Measurements from ENCODE around the gene NSD2. TPM values are rescaled to one million over a fixed set of nuclear protein-coding genes. Genes with fewer than 3 reads are reported as not detected.

The NSD2 gene
- total RNA-seq, 1 experiment from 2014 or later: 136 TPM

DNA sequence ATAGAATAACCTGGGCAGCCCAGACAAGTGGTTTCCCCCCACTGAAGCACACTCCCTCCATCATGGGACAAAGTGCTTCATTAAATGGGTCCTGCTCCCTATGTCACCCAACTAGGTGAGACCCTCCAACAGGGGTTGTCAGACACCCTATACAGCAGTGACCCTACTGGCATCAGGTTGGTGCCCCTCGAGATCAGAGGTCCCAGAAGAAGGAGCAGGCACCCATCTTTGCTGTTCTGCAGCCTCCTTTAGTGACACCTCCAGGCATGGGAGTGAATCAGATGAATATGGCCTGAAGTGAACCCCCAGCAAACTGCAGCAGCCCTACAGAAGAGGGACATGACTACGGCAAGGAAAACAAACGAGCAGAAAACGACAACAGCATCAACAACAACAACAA is 126.5 kb downstream of the NSD2 start:
- no peak overlapping the region for H2AFZ ChIP-seq (ENCODE audit: low read length)
- H3K27me3 ChIP-seq (ENCODE audit: insufficient read depth, low read length): no peaks in the 10 kb centered on the region
- no peak overlapping the region for H4K8ac ChIP-seq (replicated peaks; ENCODE audit: insufficient read length, low read depth, low read length)
- H3K18ac ChIP-seq (ENCODE audit: insufficient read length, low read depth, low read length): no peak overlapping the region
- H4K5ac ChIP-seq (ENCODE audit: insufficient read length, low read depth, low read length): no peak overlapping the region
- Mint-ChIP-seq H3K27ac (peak overlapping the region in 1 of 3 experiments; percentile 31; a peak in 3 of 7 replicates), H3K4me1 (peaks cover 27 to 29% of the 10 kb centered on the region in 2 experiments), H3K36me3 (ENCODE audit: insufficient read depth in 1 of 3, low read depth in 3 of 3) (peaks cover 32 to 37% (median 35%) of the 10 kb centered on the region in 3 experiments), H3K9me3 (peaks cover 11% of the 10 kb centered on the region in 2 experiments; a peak in 4 of 5 replicates), H3K4me3 (no peak overlapping the region; a peak in 1 of 5 replicates), H3K27me3 (ENCODE audit: low read depth) (no peaks in the 10 kb centered on the region; the same call in 1 of the 2 replicates)
- no CpG with 5 or more reads among the region's 4 CpGs for WGBS (ENCODE audit: extremely low coverage, insufficient read length, low lambda C conversion rate)
- H3T11ph ChIP-seq (ENCODE audit: low read length): no peak overlapping the region
- TF ChIP-seq, protein P1, sequence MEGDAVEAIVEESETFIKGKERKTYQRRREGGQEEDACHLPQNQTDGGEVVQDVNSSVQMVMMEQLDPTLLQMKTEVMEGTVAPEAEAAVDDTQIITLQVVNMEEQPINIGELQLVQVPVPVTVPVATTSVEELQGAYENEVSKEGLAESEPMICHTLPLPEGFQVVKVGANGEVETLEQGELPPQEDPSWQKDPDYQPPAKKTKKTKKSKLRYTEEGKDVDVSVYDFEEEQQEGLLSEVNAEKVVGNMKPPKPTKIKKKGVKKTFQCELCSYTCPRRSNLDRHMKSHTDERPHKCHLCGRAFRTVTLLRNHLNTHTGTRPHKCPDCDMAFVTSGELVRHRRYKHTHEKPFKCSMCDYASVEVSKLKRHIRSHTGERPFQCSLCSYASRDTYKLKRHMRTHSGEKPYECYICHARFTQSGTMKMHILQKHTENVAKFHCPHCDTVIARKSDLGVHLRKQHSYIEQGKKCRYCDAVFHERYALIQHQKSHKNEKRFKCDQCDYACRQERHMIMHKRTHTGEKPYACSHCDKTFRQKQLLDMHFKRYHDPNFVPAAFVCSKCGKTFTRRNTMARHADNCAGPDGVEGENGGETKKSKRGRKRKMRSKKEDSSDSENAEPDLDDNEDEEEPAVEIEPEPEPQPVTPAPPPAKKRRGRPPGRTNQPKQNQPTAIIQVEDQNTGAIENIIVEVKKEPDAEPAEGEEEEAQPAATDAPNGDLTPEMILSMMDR (conservative IDR thresholded peaks at IDR 0.05): no peak
- H3K9me3 ChIP-seq (ENCODE audit: control insufficient read depth, low read depth, low read length): no peaks in the 10 kb centered on the region
- no peaks in the 10 kb centered on the region for H3K4me1 ChIP-seq (ENCODE audit: insufficient read depth, low read length)
- H4K91ac ChIP-seq (ENCODE audit: insufficient read length, low read depth, low read length): no peak overlapping the region
- no peak overlapping the region for H2BK12ac ChIP-seq (ENCODE audit: insufficient read length, low read depth, low read length)
- DNase-seq: no peak
- H2BK20ac ChIP-seq (ENCODE audit: low read depth, low read length, poor library complexity, severe bottlenecking): no peak overlapping the region
- no peak overlapping the region for H3K4ac ChIP-seq (ENCODE audit: low read depth, low read length)
- no peak overlapping the region for H3K9ac ChIP-seq (ENCODE audit: extremely low read depth, insufficient read length, low read length)
- no peak overlapping the region for H2BK15ac ChIP-seq (ENCODE audit: low read depth, low read length)
- H3K23ac ChIP-seq (ENCODE audit: insufficient read length, low read depth, low read length): no peak overlapping the region
- peaks cover 9% of the 10 kb centered on the region for H3K79me1 ChIP-seq (ENCODE audit: insufficient read depth, low read depth, low read length, poor library complexity, severe bottlenecking)
- no peak overlapping the region for H3K4me2 ChIP-seq (ENCODE audit: insufficient read depth, insufficient read length, low read length)
- peaks cover 24% of the 10 kb centered on the region for H3K79me2 ChIP-seq (ENCODE audit: insufficient read depth, low read length)
- no peaks in the 10 kb centered on the region for H4K20me1 ChIP-seq (ENCODE audit: control insufficient read depth, insufficient read depth, insufficient read length)
- H2BK120ac ChIP-seq (ENCODE audit: low read depth, low read length, poor library complexity, severe bottlenecking): no peak overlapping the region
- H3K23me2 ChIP-seq (ENCODE audit: insufficient read length, low read depth, low read length, poor library complexity, severe bottlenecking): no peaks in the 10 kb centered on the region
- no peak overlapping the region for H3K27ac ChIP-seq (ENCODE audit: insufficient read length, low read depth, low read length)
- H3K56ac ChIP-seq (ENCODE audit: insufficient read length, low read depth, low read length): no peak overlapping the region
- H2AK5ac ChIP-seq (ENCODE audit: insufficient read length, low read length): no peak overlapping the region
- H3K14ac ChIP-seq (ENCODE audit: insufficient read depth, low read length): no peak overlapping the region
- no peak overlapping the region for H2BK5ac ChIP-seq (ENCODE audit: insufficient read length, low read length)

All from H9 (cell line).